CD4-positive, alpha-beta T cell treated with Interleukin-17A for 1 hour (primary cell): ENCODE measurements around the gene FZD7.

ENCODE experiments used
- DNase-seq: peaks from one replicate; pipeline ENCODE4 v3.0.0-alpha.2; 2020

Gene FZD7

DNA sequence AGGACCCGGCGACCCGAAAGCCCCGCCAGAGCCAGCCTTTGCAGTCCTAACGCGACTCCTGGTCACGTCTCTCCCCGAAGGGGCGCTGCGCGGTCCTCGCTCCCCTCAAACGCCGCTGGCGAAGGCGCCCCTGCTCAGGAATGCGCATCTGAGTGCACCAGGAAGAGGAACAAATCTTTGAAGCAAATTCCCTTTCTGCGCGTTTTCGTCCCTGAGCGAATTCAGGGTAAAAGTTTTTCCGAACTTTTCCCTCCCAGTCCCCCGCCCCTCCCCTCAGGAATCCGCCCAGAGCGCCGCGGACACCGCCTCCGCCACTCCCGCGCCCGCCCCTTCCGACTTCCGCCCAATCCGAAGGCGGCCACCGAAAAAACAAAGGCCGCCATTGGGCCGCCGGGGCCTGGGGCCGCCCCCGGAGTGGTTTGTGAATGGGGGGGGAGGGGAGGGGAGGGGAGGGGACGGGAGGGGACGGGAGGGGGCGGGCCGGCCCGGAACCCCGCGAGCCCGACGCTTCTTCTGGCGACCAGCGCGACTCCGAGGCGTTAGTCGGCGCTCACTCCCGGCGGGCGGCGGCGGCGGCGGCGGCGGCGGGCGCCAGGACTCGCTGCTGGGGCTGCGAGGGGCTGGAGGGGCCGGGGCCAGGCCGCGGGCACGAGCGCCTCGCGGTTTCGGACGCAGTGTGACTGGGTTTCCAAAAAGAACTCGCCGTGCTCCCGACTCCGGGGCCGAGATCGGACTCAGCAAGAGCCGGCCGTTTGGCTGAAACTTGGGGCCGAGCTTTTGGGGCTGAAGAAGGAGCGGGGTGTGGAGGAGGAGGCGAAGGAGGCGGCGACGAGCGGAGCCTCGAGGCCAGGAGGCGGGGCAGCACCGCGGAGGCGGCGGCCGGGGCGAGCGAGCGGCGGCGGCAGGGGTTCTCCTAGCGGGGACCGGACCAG lies at the start of gene FZD7:
TSS of gene FZD7 (plus strand) at position 539 of the 932 bp plus-strand sequence. CDS start 793 bp downstream, outside the sequence.
- DNase-seq, result peak; percentile 88

DNA sequence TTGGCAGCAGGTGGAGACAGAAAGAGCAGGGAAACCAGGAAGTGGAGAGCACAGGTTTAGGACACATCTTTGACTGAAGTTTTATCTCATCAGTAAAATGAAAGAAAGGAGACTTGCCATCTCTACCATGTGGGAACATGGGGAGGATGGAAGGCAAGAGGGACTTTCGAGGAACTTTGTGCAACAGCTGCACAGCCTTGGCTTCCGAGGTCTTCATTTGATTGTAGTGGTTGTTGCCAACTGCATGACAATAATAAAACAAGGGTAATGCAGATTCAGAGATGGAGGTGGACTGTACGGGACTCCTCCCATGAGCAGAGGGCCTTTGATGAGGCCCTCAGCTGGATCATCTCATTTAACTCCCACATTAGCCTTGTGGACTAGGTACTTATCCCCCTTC lies 49.3 kb upstream of the FZD7 start:
- DNase-seq, result no peak

DNA sequence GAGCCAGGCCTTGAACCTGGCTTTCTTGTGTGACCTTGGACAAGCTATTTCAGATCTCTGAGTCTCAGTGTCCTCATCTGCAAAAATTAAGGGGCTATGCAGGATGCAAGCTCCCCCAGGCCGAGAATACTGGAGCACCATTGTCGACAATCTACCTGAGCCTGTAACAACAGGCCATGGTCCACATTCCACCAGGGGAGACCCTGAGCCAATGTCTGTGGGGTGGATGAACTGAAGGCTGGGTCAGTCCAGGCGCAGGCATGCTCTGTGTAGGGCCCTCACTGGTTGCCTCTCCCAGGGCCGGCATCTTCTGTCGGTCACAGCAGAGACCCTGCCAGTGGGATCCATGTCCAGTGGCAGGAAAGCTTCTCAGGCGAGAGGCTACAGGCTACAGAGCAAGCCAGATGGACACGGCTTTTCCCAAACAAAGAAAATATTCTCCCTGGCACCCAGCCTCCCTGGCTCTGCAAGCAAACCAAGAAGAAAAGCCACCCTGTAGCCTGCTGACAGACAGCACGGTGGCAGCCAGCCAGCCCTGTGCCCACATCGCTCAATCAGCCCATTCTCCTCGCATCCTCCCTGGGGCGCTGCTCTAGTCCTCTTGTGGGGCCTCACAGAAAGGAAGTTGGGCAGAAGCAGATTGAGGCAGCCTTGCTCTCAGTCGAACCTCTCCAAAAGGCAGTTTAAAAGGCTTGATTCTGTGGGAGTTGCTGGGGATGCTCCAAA lies 48.7 kb upstream of the FZD7 start:
- no peak for DNase-seq

DNA sequence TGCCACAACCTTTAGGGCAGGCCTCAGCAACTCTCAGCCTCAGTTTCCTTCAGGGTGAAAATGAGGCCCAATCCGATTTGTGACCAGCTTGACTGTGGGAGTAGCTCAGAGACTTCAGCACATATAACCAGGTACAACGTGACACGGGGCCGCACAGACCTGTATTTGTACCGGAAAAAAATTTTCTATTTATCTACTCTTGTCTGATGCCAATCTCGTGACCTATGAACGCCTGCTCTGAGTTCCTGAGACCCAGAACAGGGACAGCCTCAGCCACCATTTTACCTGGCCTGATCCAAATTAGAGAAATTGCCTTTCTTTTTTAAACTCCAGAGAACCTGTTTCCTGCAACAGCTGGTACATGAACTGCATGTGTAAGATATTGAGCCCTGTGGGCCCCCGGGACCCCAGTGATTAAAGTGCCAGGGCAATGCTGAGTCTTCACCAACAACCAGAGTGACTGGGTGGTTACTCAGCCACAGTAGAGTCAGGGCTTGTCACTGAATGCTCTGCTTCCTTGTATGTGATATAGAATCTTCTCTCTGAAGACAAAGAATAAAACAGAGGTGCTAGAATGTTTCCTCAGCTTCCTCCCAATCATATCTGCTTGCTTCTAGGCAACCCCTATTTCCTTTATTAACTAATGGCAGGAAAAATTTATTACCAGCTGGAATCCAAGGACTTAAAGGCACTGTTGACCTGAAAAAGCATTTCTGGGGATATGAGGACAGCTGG lies 47.8 kb upstream of the FZD7 start:
- no peak for DNase-seq

DNA sequence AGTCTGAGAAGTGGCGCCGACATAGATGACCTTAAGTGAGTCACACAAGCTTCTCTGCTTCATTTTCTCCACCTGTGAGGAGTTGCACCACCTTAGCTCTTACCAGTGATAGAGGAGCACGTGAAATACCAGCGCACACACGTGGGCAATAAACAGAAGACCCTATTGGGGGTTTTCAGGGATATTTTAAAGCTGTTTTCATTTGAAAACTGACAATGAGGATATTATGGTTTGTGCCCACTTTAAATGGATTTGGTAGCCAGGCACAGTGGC lies 47.3 kb upstream of the FZD7 start:
- DNase-seq, result no peak

DNA sequence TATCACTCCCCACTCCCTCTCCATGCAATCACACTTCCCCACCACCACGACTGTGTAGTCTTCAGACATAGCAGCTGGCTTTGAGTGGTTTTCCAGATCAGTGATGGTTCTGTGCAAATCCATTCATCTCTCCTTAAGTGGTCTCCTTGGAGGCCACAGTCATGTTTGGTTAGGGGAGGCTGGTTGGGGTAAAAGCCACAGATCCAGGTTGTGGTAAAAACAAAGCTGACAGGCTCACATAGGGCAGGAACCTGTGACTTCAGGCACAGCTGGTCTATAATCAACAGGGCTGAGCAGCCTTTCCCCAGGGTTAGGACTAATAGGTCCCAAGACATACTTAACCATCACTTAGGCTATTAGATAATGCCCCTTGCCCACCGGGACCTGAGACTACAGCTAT lies 46.2 kb upstream of the FZD7 start:
- DNase-seq, result no peak

DNA sequence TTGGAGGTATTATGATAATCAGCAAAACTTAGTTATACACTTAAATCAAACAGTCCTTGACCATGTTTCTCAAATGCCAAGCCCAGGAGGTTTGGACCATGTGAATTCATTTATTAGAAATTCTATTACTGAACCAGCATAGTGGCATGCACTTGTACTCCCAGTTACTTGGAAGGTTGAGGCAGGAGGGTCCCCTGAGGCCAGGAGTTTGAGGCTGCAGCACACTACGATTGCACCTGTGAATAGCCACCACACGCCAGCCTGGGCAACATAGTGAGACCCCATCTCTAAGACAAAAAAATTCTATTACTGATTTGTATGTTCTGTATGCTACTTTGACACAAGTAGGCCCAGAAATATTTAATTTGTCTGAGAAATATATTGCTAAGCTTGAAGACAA lies 43.6 kb upstream of the FZD7 start:
- no peak for DNase-seq

DNA sequence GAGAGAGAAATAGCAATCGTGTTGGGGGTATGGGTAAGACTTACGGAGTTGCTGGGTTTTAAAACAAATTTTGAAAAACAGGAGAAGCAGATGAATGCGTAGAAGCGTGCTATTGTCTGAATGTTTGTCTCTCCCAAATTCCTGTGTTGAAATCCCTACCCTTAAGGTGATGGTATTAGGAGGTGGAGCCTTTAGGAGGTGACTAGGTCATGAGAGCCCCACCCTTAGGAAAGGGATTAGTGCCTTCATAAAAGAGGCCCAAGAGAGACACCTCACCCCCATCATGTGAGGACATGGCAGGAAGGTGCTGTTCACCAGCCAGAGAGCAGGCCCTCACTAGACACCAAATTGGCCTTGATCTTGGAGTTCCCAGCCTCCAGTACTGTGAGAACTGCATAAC lies 40.7 kb upstream of the FZD7 start:
- no peak for DNase-seq

DNA sequence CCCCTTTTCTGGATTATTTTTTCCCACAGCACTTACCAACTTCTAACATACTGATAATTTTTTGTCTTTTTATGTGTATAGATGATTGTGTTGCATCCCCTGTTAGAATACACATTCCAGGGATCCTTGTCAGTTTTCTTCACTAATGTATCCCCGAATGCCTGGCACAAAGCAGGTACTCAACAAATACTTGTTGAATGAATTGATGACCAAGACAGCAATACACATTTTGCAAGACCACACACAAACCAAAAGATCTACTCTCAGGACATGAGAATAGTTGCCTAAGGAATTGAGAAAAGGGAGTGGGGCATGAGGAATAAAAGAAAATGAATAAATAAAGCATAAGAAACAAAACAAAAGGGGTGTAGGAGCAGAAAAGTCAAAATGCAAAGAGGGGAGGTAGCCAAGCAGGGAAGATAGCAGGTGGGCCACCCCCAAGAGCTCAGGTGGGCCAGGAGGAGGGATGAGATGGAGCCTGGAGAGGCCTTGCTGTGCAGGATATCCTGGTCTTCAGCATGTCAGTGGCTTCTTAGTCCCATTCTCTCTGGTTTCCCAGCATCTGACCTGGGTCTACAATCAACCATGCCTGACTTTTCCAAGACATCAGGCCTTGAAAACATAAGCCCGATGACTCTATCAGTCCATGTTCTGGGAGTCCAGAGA lies 38.5 kb upstream of the FZD7 start:
- no peak for DNase-seq

DNA sequence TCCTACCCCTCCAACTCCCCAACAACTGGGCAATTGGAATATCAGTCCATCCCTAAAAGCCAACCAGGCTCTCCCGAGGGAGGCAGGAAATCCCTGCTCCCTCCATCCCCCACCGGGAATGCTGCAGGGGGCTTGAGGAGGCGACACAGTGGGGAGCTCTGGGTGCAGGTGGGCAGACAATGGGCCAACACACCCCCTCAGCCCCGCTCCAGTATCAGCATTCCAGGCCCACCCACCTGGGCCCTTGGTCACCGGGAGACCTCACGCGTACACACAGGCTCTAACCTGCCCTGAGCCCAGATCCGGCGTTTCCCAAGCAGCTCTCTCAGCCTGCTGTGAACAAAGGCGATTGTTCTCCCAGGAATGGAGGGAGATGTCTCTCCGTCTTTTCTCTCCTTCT lies 37.6 kb upstream of the FZD7 start:
- no peak for DNase-seq

DNA sequence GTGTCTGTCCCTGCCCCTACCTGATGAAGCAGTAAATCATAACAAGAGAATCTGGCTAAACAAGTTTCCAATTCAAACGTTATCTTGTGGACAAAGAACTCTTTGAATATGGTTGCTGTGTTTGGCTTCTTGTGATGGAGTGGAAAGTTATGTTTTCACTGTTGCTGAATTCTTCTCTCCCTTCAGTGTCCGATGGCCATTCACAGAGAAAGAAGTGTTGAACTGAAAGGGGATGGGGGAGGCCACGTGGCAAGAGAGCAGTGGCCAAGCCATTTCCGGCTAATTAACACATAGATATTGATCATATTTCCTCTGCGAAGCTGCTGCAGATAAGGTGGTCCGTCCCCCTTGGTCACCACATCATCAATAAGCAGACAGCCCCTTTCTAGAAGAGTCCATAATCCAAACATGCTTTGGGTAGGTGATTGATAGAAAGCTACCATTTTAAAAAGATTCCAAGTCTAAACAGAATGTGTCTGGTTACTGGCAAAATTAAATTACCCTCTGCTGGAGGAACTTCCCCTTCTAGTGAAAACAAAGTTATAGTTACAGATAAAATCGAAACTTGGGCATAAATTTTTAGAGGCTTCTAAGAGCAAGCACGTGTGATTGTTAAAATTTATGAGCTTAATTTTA lies 36.9 kb upstream of the FZD7 start:
- no peak for DNase-seq

DNA sequence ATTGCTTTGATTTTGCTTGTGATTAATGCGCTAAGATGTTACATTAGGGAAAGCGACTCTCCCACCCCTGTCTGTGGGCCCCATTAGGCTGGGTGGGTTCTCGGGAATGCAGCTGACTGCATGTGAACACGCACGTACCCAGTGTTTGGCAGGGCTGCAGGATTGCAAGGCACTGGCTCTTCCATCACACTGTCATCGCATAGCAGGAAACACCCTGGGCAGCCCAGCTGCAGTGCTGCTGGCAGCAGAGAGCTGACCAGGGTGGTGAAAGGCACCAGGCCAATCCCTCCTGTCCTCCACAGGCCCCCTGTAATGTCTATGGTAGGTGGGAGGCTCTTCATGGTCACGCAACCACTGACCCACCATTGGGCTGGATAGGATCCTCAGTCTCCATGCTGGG lies 34.4 kb upstream of the FZD7 start:
- no peak for DNase-seq

DNA sequence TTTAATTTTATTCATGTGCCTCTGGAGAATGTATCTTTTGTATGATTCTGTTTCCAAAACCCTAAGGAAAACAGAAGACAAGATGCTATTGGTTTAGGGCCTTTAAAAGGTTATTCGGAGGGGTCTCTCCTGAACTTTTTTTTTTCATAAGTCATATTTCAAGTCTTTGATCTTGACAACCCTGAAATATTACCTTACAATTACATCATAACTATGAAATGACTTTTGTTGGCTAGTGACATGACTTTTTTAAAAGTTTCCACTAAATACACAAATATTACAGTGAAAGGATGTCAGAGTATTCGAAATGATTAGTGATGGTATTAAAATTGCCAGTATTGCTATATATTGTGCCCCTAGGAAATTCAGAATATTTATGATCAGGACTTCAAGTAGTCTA lies 31.8 kb upstream of the FZD7 start:
- DNase-seq, result no peak

DNA sequence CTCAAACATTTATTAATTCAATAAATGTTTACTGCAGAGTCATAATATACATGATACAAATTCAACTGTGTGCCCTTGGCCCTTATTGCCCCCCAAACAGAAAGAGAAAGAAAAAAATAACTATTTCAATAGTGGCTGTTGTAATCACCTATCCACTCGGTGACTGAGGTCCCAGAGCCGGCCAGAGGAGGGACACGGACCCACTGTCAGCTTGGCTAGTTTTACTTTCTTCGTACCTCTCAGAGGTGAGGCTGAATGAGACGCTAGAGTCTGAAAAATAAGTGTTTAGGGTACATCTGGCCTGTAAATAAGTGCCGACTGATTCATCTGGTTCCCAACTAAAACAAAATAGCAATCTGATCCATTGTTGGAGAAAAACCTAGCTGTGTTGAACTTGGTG lies 31.3 kb upstream of the FZD7 start:
- no peak for DNase-seq

DNA sequence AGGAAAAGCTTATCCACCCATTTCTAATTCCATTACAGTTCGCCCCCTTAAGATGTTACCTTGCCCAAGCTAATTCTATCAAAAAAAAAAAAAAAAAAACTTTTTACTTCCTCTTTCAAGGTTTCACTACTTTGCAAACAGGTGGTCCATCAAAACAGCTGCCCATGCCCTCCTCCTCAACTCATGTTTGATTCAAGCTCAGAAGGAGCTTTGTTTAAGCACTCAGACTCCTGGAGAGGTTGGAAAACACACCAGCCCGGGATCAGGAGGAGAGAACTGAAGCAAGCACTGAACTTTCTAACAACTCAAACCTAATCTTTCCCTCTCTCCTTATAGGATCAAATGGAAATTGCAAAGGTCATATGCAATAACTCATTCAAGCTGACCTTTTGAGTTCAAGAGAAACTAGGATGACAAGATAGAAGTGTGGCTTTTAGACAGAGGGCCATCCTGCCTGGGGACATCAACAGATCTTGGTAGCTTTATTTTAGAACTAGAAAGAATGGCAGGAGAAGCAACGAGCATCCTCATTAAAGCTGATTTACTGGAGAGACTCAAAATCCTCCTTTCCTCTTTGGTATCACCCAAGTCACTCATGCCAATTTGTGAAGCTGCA lies 28.3 kb upstream of the FZD7 start:
- no peak for DNase-seq

DNA sequence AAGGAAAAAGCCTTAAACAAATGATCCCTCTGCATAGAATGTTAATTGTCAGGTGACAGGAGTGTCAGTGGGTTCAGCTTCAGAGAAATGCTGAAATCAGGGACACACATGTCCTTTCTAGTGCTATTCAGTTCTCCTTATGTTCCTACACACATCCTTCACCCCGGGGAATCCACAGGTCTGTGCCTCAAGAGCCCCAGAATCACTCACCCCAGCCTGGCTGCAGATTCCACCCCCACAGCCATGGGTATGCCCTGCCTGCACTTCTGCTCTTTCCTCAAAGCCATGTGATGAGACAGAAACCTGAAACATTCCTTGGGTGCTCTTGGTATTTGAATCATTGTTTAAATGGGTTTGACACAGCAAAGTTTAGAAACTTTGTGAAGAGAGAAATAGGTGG lies 27.4 kb upstream of the FZD7 start:
- no peak for DNase-seq

DNA sequence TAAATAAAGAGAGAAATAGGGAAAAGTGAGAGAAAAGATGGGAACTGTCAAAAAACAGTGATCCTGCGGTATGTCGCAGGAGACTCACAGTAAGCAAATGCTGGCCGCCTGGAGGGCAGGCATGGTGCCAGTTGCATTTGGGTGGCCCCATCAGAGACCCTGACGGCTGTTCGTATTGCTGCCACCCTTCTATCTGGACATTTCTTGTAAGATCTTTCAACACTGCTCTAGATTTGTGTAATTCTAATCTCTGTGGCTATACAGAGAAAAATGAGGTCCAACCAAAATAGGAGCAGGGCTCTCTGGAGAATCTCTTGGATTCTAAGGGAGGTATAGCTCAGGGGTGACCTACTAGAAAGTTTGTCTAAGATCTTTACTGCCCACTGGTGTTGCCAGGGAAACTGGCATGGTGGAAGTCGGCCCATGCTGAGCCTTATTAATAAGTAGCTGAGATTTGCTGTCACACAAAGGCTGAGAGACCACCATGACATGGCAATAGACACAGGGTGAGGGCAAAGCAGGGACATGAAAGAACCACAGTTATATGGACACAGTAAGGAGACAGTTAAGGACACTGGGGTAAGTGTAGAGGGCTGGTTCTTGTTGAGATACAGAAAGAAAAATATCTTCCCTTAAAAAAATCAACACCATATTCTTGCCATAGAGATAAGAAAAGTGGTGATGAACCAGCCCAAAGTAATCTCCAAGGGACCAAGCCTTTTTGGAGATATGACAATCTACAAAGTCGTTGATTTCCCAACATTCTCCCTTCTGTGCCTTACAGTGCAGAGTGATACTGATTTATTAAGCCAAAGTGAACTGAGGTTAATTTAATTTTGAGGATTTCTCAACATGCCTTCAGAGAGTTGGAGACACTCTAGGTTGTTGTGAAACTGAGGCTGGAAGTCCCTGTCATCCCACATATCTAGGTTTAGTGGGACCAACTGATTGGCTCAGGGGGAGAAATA lies 26.4 kb upstream of the FZD7 start:
- DNase-seq, result no peak

DNA sequence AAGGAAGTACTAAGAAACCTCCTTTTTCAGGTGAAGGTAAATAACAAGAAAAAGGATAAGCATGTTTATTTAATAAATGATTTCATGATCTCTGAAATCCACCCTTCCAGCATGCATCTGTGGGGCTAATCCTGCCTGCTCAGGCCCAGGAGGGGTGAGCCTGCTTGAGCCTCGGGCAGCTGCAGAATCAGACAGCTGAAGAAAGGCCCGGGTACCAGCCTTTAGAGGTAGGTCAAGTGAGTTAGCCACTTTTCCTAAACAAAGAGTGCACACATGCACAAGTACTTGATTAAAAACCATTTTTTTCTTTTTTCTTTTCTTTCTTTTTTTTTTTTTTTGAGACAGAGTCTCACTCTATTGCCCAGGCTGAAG lies 25.7 kb upstream of the FZD7 start:
- DNase-seq, result no peak

DNA sequence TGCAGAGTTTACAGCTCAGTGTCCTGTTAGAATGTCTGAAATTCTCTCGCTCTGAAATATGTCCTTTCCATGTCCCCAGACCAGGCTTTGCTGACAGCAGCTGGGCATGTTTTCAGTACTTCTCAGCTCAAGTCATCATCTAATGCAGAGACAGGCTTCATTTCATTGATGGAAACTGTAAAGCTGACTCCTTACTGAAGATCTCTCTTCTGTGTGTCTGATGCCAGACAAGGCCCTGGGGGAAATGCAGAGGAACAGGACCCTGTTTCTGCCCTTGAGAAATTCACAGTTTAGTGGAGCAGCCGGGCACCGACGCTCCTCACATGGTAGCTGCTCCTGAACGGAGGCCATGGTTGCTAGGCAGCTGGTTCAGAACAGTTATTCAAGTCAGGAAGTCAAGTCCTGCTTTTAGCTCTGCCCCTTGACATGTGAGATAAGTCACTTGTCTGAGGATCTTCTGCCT lies 24.6 kb upstream of the FZD7 start:
- no peak for DNase-seq

DNA sequence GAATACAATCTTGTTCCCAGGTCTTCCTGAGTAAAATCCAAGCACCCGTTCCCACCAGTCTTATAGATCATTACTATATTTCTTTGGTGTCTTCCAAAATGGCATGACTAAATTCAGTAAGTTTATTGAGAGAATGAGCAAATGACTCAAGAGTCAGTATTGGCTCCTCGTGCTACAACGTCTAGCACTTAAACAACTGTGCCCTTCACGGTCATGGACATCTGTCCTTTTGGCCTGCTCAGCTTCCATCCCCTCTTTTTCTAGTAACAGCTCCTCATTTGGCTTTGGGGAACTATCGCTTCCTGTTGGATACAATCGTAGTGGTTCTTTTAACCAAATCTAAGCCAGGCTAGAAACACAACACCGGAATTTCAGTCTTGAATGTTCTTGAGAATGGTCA lies 24.1 kb upstream of the FZD7 start:
- no peak for DNase-seq

DNA sequence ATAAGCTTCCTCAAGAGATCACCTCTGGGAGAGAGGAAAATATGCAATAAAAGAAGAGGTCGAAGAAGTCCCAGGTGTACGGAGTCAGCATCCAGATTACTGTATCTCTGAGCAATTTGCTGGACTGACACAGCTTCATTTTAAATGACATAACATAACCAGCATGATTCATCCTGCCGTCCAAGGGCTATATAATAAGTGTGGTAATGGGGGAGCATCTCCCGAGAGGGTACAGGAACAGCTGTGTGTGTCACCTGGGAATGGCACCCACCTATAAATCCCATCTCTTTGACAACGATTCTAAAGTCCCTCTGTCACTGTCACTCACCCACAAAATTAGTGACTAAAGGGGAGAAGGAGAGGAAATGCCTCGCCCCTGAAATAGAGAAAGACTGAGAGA lies 19.3 kb upstream of the FZD7 start:
- DNase-seq, result no peak
